DOHH2 (cell line): ENCODE measurements around the gene CDT1.

Source experiments
- EZH2phosphoT487 ChIP-seq: fragments of 200-600 bp; sonication (generic); IDR thresholded peaks from 2 replicates; pipeline ENCODE4 v1.6.1; 2017; ENCODE audit warnings: borderline replicate concordance, mild to moderate bottlenecking, antibody characterized with exemption, low read length, moderate library complexity, mixed read lengths
- TF ChIP-seq, protein P1 (sequence below): fragments of 200-600 bp; sonication (generic); IDR thresholded peaks from one replicate; pipeline ENCODE4 v1.5.1; 2014; ENCODE audit warnings: antibody characterized with exemption, mild to moderate bottlenecking, low read depth, low read length; ENCODE audit not compliant: poor library complexity, severe bottlenecking

DNA sequence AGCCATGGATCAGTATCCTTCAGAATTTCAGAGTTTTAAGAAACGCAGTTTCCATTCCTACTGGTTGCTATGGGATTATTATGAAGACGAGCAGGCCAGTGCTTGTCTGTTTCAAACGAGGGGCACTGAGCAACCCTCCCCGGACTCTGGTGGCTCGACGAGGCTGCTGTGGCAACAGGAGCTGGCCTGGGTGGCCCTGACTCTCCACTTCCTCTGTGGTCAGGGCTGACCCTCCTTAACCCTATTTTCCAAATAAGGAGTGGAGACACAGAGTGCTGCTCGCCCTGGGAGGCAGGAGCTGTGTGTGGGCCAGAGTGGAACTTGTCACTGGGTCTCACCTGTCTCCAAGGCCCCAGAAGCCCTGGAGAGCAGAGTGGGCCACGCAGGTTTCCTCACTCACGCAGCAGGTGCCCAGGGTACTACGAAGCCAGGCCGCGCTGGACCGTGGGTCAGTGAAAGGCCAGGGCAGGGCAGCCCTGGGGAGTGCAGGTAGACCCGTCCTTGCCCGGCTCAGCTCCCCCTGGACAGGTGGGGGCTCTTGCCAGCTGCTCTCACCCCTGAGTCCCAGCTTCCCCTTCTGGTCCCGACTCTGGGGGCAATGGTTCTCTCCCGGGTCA lies 49.8 kb downstream of the CDT1 start:
- TF ChIP-seq, protein P1, sequence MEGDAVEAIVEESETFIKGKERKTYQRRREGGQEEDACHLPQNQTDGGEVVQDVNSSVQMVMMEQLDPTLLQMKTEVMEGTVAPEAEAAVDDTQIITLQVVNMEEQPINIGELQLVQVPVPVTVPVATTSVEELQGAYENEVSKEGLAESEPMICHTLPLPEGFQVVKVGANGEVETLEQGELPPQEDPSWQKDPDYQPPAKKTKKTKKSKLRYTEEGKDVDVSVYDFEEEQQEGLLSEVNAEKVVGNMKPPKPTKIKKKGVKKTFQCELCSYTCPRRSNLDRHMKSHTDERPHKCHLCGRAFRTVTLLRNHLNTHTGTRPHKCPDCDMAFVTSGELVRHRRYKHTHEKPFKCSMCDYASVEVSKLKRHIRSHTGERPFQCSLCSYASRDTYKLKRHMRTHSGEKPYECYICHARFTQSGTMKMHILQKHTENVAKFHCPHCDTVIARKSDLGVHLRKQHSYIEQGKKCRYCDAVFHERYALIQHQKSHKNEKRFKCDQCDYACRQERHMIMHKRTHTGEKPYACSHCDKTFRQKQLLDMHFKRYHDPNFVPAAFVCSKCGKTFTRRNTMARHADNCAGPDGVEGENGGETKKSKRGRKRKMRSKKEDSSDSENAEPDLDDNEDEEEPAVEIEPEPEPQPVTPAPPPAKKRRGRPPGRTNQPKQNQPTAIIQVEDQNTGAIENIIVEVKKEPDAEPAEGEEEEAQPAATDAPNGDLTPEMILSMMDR, result no peak
- TF ChIP-seq EZH2phosphoT487, result no peak
